Measurements from ENCODE around the gene RFX5. TPM values are rescaled to one million over a fixed set of nuclear protein-coding genes. Genes with fewer than 3 reads are reported as not detected.

Gene RFX5
- total and polyA plus RNA-seq, 9 of the 15 experiments (the other 6 are each of a cell fraction or from before 2014, with no cell fraction given), result 3.8 to 48.2 (median 32.2) TPM

- TF ChIP-seq ZBTB12 (CRISPR knock-in tag; IDR thresholded peaks at IDR 0.05), result peak; percentile 51; the same call in 1 of the 2 replicates
- peak; percentile 47; the same call in 1 of the 2 replicates for TF ChIP-seq GTF2E2 (tag; IDR thresholded peaks at IDR 0.05)
- no peak for TF ChIP-seq MCM3 (IDR thresholded peaks at IDR 0.05)
- TF ChIP-seq GTF2A2 (tag; IDR thresholded peaks at IDR 0.05), result no peak
- TF ChIP-seq DIDO1 (tag; IDR thresholded peaks at IDR 0.05; ENCODE audit: low read depth), result no peak; the same call in 1 of the 2 replicates
- no peak for TF ChIP-seq TFE3 (CRISPR knock-in tag; IDR thresholded peaks at IDR 0.05)
- peak; percentile 48; the same call in 1 of the 2 replicates for TF ChIP-seq POLR2AphosphoS5 (IDR thresholded peaks at IDR 0.05; ENCODE audit: control insufficient read depth, insufficient read depth, low read depth, low read length)
- TF ChIP-seq FOXA3 (CRISPR knock-in tag; conservative IDR thresholded peaks at IDR 0.05 in 1 of 2, IDR thresholded peaks at IDR 0.05 in 1 of 2), result peak in 1 of 2 experiments; percentile 35; a peak in 1 of 4 replicates
- TF ChIP-seq TFAM (CRISPR knock-in tag; conservative IDR thresholded peaks at IDR 0.05), result no peak
- peak in 1 of 2 experiments; percentile 63; a peak in 1 of 4 replicates for TF ChIP-seq MLLT1 (IDR thresholded peaks at IDR 0.05)
- no peak for TF ChIP-seq ZNF174 (CRISPR knock-in tag; IDR thresholded peaks at IDR 0.05)
- TF ChIP-seq CAMTA2 (CRISPR knock-in tag; conservative IDR thresholded peaks at IDR 0.05), result no peak
- peak; percentile 49; the same call in 1 of the 2 replicates for TF ChIP-seq SMARCA4 (IDR thresholded peaks at IDR 0.05)
- peak; percentile 48; the same call in 1 of the 2 replicates for TF ChIP-seq PML (IDR thresholded peaks at IDR 0.05; ENCODE audit: low read length)
- TF ChIP-seq HNRNPL (IDR thresholded peaks at IDR 0.05; ENCODE audit: low read depth, low read length), result no peak
- TF ChIP-seq ATF7 (IDR thresholded peaks at IDR 0.05), result peak; percentile 92
- TF ChIP-seq ZBTB26 (CRISPR knock-in tag; IDR thresholded peaks at IDR 0.05), result no peak
- no peak for TF ChIP-seq ZNF347 (CRISPR knock-in tag; IDR thresholded peaks at IDR 0.05; ENCODE audit: low read depth)
- TF ChIP-seq RNF2 (IDR thresholded peaks at IDR 0.05), result peak; percentile 56; the same call in 1 of the 2 replicates
- TF ChIP-seq CEBPB (tag; IDR thresholded peaks at IDR 0.05), result no peak
Measured at GRCh38 chr1:151346769-151347522, at the start of gene RFX5 (continued).

All from K562 (cell line).